HS-5 (cell line): ENCODE results near the gene MYO15B.
A peak's percentile ranks its signal among the peaks of the same experiment; 100 is the strongest.

Experiments used
- DNase-seq: peaks from one replicate; pipeline ENCODE4 v3.0.0-alpha.2; 2012; ENCODE audit warnings: low read depth

The MYO15B gene

GRCh38 chr17:75558666-75559530 is 28.7 kb upstream of the MYO15B start:
- no peak for DNase-seq

- no peak for DNase-seq
Measured at GRCh38 chr17:75559958-75560533, 27.6 kb upstream of the MYO15B start.

GRCh38 chr17:75561927-75562603 is 25.5 kb upstream of the MYO15B start:
- DNase-seq: no peak

- DNase-seq: no peak
Measured at GRCh38 chr17:75563063-75563758, 24.4 kb upstream of the MYO15B start.

GRCh38 chr17:75564195-75564594 is 23.4 kb upstream of the MYO15B start:
- no peak for DNase-seq

- peak; percentile 22 for DNase-seq
Measured at GRCh38 chr17:75565066-75565465, 22.5 kb upstream of the MYO15B start.

GRCh38 chr17:75565618-75566017 is 22.0 kb upstream of the MYO15B start:
- no peak for DNase-seq

GRCh38 chr17:75566416-75566815 is 21.2 kb upstream of the MYO15B start:
- no peak for DNase-seq

- DNase-seq: no peak
Measured at GRCh38 chr17:75566834-75567233, 20.8 kb upstream of the MYO15B start.

GRCh38 chr17:75568412-75569255 is 19.0 kb upstream of the MYO15B start:
- no peak for DNase-seq

GRCh38 chr17:75570034-75570676 is 17.4 kb upstream of the MYO15B start:
- no peak for DNase-seq

GRCh38 chr17:75570772-75571171 is 16.8 kb upstream of the MYO15B start:
- DNase-seq: no peak

- DNase-seq: no peak
Measured at GRCh38 chr17:75571197-75571884, 16.3 kb upstream of the MYO15B start.

- no peak for DNase-seq
Measured at GRCh38 chr17:75571885-75572215, 15.8 kb upstream of the MYO15B start.

- DNase-seq: no peak
Measured at GRCh38 chr17:75572713-75573539, 14.7 kb upstream of the MYO15B start.

GRCh38 chr17:75573540-75573957 is 14.1 kb upstream of the MYO15B start:
- DNase-seq: no peak

- no peak for DNase-seq
Measured at GRCh38 chr17:75573994-75574393, 13.6 kb upstream of the MYO15B start.

- no peak for DNase-seq
Measured at GRCh38 chr17:75574404-75575036, 13.1 kb upstream of the MYO15B start.

GRCh38 chr17:75575197-75575596 is 12.4 kb upstream of the MYO15B start:
- DNase-seq: no peak
